Measurements from ENCODE around the gene MVP.

GRCh38 chr16:29802416-29802935, 17.8 kb upstream of the MVP start:
- TF ChIP-seq CTCF (IDR thresholded peaks at IDR 0.05; ENCODE audit: poor library complexity), result no peak
- TF ChIP-seq EZH2phosphoT487 (IDR thresholded peaks at IDR 0.05; ENCODE audit: low read depth, severe bottlenecking, unreplicated experiment), result no peak
- no peak for TF ChIP-seq EZH2 (IDR thresholded peaks at IDR 0.05; ENCODE audit: borderline replicate concordance)
